Transverse colon (tissue), 4 donors: Measurements from ENCODE around the gene MACROH2A1. TPM values are rescaled to one million over a fixed set of nuclear protein-coding genes. Genes with fewer than 3 reads are reported as not detected.

Experiments used
- DNase-seq: peaks from one replicate; pipeline ENCODE4 v3.0.0-alpha.2; 2019
- H3K27ac ChIP-seq, 4 donors: fragments of 200-600 bp; sonication (generic); 2 replicates each; pipeline ENCODE4 v1.5.1; 2016 to 2018; ENCODE audit warnings: inconsistent platforms in 4 of 4
- H3K27me3 ChIP-seq: fragments of 200-600 bp; sonication (generic); 2 replicates; pipeline ENCODE4 v1.5.1; 2017; ENCODE audit warnings: inconsistent platforms
- H3K36me3 ChIP-seq, 4 donors: fragments of 200-600 bp; sonication (generic); 2 replicates each; pipeline ENCODE4 v1.5.1; 2017 to 2019; ENCODE audit warnings: inconsistent platforms in 4 of 4
- H3K4me1 ChIP-seq, 4 donors: fragments of 200-600 bp; sonication (generic); 2 replicates each; pipeline ENCODE4 v1.5.1; 2017 to 2020; ENCODE audit warnings: inconsistent platforms in 4 of 4
- H3K4me3 ChIP-seq, 4 donors: fragments of 200-600 bp; sonication (generic); 1 replicate in 1 of 4; 2 replicates in 3 of 4; pipeline versions ENCODE4 v1.5.1 to v1.6.1; 2017 to 2019; ENCODE audit warnings: inconsistent platforms in 4 of 4
- H3K9me3 ChIP-seq, 2 donors: fragments of 200-600 bp; sonication (generic); 2 replicates each; pipeline ENCODE4 v1.5.1; 2017 to 2019; ENCODE audit warnings: inconsistent platforms in 2 of 2
- EP300 ChIP-seq: sonication (generic); formaldehyde crosslinking; IDR thresholded peaks from one replicate; pipeline ENCODE4 v1.6.1; 2017; ENCODE audit warnings: antibody characterized with exemption, low read depth
- POLR2A ChIP-seq: fragments of 450-650 bp; IDR thresholded peaks from one replicate; pipeline ENCODE4 v1.6.1; 2016; ENCODE audit warnings: antibody characterized with exemption, mild to moderate bottlenecking, moderate library complexity
- POLR2AphosphoS5 ChIP-seq, 3 donors: sonication (generic); formaldehyde crosslinking; IDR thresholded peaks; one replicate each; pipeline ENCODE4 v1.6.1; 2016; ENCODE audit warnings: antibody characterized with exemption in 3 of 3
- WGBS, 2 donors: methylation state at CpG; one replicate each; pipeline ENCODE4 v1.1.5; 2018; ENCODE audit warnings: low coverage in 1 of 2; 5-methylcytosine and 5-hydroxymethylcytosine counted together
- in situ Hi-C, 4 donors: fragments of 200-750 bp; cut with MboI; loops; one replicate each; pipeline versions ENCODE4 v1.15.0 to v1.15.1; 2017; ENCODE audit warnings: low sequenced_read_pairs in 3 of 4, low pct_ligation_motif_present in 1 of 4, low pct_unique_long_range_greater_than_20kb in 1 of 4
- intact Hi-C: fragments of 100-400 bp; cut with DNase I; formaldehyde crosslinking; loops from one replicate; pipeline ENCODE4 v1.15.1; 2023; ENCODE audit warnings: low total_unique reads
- total RNA-seq, 4 donors: library from RNA; depleted of rRNA; stranded (reverse); fragments of >200 nt; gene quantifications; one replicate each; pipeline ENCODE4 v1.1.0, GENCODE V29; 2016
- TF ChIP-seq, protein P1 (sequence below), 5 experiments: fragments of 200-600 bp in 3 of 5; fragments of 450-650 bp in 2 of 5; sonication (generic) in 3 of 5; IDR thresholded peaks; 1 replicate in 2 of 5; 2 replicates in 3 of 5; pipeline ENCODE4 v1.5.1; 2016 to 2017; ENCODE audit warnings: antibody characterized with exemption in 5 of 5, inconsistent platforms in 3 of 5, mild to moderate bottlenecking in 2 of 5, moderate library complexity in 1 of 5

Gene MACROH2A1
- total RNA-seq, 4 donors from 2014 or later = 190 to 348 (median 314) TPM

GRCh38 chr5:135446615-135447014 is 47.6 kb upstream of the MACROH2A1 start:
- Histone ChIP-seq H3K27me3 (no peaks in the 10 kb centered on the region), H3K4me1 (no peaks in the 10 kb centered on the region), H3K4me3 (no peak overlapping the region), H3K27ac (no peak overlapping the region), H3K36me3 (no peaks in the 10 kb centered on the region), H3K9me3 (no peaks in the 10 kb centered on the region)
- DNase-seq = no peak
- in situ Hi-C loops (no loop called here), intact Hi-C loops (no loop called here)
- 71% methylated on average over 7 of the region's 7 CpGs; no CpG with 5 or more reads in 1 of the 2 donors for whole genome bisulfite sequencing, 2 donors
- no peak for TF ChIP-seq EP300
- TF ChIP-seq POLR2AphosphoS5 (IDR thresholded peaks at IDR 0.05) = no peak
- TF ChIP-seq, protein P1, sequence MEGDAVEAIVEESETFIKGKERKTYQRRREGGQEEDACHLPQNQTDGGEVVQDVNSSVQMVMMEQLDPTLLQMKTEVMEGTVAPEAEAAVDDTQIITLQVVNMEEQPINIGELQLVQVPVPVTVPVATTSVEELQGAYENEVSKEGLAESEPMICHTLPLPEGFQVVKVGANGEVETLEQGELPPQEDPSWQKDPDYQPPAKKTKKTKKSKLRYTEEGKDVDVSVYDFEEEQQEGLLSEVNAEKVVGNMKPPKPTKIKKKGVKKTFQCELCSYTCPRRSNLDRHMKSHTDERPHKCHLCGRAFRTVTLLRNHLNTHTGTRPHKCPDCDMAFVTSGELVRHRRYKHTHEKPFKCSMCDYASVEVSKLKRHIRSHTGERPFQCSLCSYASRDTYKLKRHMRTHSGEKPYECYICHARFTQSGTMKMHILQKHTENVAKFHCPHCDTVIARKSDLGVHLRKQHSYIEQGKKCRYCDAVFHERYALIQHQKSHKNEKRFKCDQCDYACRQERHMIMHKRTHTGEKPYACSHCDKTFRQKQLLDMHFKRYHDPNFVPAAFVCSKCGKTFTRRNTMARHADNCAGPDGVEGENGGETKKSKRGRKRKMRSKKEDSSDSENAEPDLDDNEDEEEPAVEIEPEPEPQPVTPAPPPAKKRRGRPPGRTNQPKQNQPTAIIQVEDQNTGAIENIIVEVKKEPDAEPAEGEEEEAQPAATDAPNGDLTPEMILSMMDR (IDR thresholded peaks at IDR 0.05) = no peak
- no peak for TF ChIP-seq POLR2A

DNA sequence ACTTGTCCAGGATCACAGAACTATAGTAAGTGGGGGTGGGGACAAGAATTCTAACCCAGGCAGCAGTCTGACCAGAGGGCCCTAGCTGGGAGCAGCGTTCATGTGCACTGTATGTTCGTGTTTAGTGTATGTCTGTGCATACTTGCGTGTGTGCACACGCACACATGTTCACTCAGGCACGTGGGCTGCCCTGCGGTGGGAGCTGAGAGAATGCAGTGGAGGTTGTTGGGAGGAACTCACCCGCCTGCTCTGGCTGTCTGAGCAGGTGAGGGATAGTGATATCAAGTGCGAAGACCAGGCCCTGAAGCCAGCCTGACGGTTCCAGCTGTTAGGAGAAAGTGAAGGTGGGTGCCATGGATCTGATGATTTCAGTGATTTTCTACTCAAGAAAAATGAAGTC is 47.2 kb upstream of the MACROH2A1 start:
- no peak for DNase-seq

GRCh38 chr5:135445306-135445985 is 46.4 kb upstream of the MACROH2A1 start:
- H3K27ac ChIP-seq = no peak overlapping the region
- DNase-seq = no peak
- in situ Hi-C loops = no loop called here
- no peak overlapping the region for H3K4me3 ChIP-seq
- no peaks in the 10 kb centered on the region for H3K4me1 ChIP-seq
- WGBS, 2 donors = 88 to 92% methylated on average over 2 to 14 of the region's 14 CpGs
- intact Hi-C loops = no loop called here
- no peaks in the 10 kb centered on the region for H3K36me3 ChIP-seq
- TF ChIP-seq EP300 (no peak), POLR2A (no peak), POLR2AphosphoS5 (IDR thresholded peaks at IDR 0.05) (no peak)
- TF ChIP-seq, protein P1 (IDR thresholded peaks at IDR 0.05) = no peak
- no peaks in the 10 kb centered on the region for H3K27me3 ChIP-seq
- no peaks in the 10 kb centered on the region for H3K9me3 ChIP-seq

More for the DNA sequence above, 47.2 kb upstream of the MACROH2A1 start:
- H3K36me3 ChIP-seq = no peaks in the 10 kb centered on the region
- intact Hi-C loops = no loop called here
- TF ChIP-seq, protein P1 (IDR thresholded peaks at IDR 0.05) = no peak
- no peak for TF ChIP-seq EP300
- TF ChIP-seq POLR2A = no peak
- no peak for TF ChIP-seq POLR2AphosphoS5 (IDR thresholded peaks at IDR 0.05)
- H3K4me3 ChIP-seq = no peak overlapping the region
- no peaks in the 10 kb centered on the region for H3K9me3 ChIP-seq
- H3K4me1 ChIP-seq = no peaks in the 10 kb centered on the region
- in situ Hi-C loops = no loop called here
- 86 to 90% methylated on average over 2 to 9 of the region's 9 CpGs for WGBS, 2 donors
- no peaks in the 10 kb centered on the region for H3K27me3 ChIP-seq
- no peak overlapping the region for H3K27ac ChIP-seq

DNA sequence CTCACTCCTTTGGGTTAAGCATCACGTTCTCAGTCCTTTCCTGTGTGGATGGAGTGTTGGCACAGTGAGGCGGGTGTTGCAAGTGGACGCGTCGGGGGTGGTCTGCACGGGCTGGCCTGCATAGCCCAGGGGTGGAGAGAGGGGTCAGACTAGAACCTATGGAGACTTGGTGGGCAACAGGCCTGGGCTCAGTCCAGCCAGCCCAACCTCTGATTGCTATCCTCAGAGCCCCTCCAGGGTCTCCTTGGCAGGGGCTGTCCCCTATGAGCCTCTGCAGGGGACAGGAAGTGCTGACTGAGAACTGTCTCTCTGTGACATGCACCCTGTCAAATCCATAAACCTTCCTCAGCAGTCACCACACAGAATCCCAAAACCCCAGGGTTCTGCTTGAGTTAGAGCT is 45.9 kb upstream of the MACROH2A1 start:
- 90% methylated on average over 6 of the region's 6 CpGs; no CpG with 5 or more reads in 1 of the 2 donors for WGBS, 2 donors
- Histone ChIP-seq H3K9me3 (no peaks in the 10 kb centered on the region), H3K36me3 (no peaks in the 10 kb centered on the region), H3K27me3 (no peaks in the 10 kb centered on the region), H3K4me3 (no peak overlapping the region), H3K27ac (no peak overlapping the region), H3K4me1 (no peaks in the 10 kb centered on the region)
- TF ChIP-seq EP300 (no peak), POLR2AphosphoS5 (IDR thresholded peaks at IDR 0.05) (no peak), POLR2A (no peak)
- TF ChIP-seq, protein P1 (IDR thresholded peaks at IDR 0.05) = no peak
- DNase-seq = no peak
- in situ Hi-C loops (no loop called here), intact Hi-C loops (no loop called here)
